Tibial nerve (tissue), 4 donors: ENCODE data around the gene BUB1B.

ENCODE experiments used
- CTCF ChIP-seq, 5 experiments: fragments of 200-600 bp in 3 of 5; fragments of 450-650 bp in 2 of 5; sonication (generic) in 3 of 5; IDR thresholded peaks; one replicate each; pipeline ENCODE4 v1.5.1; 2016 to 2019; ENCODE audit warnings: antibody characterized with exemption in 5 of 5, mild to moderate bottlenecking in 3 of 5, moderate library complexity in 2 of 5
- EP300 ChIP-seq, 2 donors: sonication (generic); formaldehyde crosslinking; IDR thresholded peaks; one replicate each; pipeline ENCODE4 v1.6.1; 2017; ENCODE audit warnings: antibody characterized with exemption in 2 of 2, mild to moderate bottlenecking in 1 of 2

GRCh38 chr15:40270246-40270995 lies 109.6 kb downstream of the BUB1B start:
- TF ChIP-seq EP300 (IDR thresholded peaks at IDR 0.05): no peak
- no peak for TF ChIP-seq CTCF (IDR thresholded peaks at IDR 0.05)
